ENCODE data around the gene PRELP.

- TF ChIP-seq CTCF (IDR thresholded peaks at IDR 0.05; ENCODE audit: low read length) = no peak
- TF ChIP-seq EZH2 (optimal IDR thresholded peaks at IDR 0.05; ENCODE audit: low read depth, low read length) = no peak
These were observed 45.6 kb downstream of the PRELP start for GRCh38 chr1:203521074-203521794.
